ENCODE results near the gene SLC4A1AP. TPM values are rescaled to one million over a fixed set of nuclear protein-coding genes. Genes with fewer than 3 reads are reported as not detected.
A peak's percentile ranks its signal among the peaks of the same experiment; 100 is the strongest.

SLC4A1AP gene
- total and polyA plus RNA-seq, 2 of the 13 experiments (the other 11 are each of a cell fraction or from before 2014, with no cell fraction given): 15.3 to 44.6 TPM

GRCh38 chr2:27663285-27664153 is at the start of gene SLC4A1AP, which contains the start of gene SUPT7L (continued):
- TF ChIP-seq ZBTB49 (CRISPR knock-in tag; IDR thresholded peaks at IDR 0.05; ENCODE audit: borderline replicate concordance) (peak; percentile 91; the same call in 1 of the 2 replicates), NFYB (CRISPR knock-in tag; IDR thresholded peaks at IDR 0.05) (peak; percentile 57), ZNF709 (CRISPR knock-in tag; IDR thresholded peaks at IDR 0.05) (peak; percentile 93; the same call in 1 of the 2 replicates), ZNF564 (CRISPR knock-in tag; IDR thresholded peaks at IDR 0.05) (peak; percentile 25; the same call in 1 of the 2 replicates), DZIP1 (CRISPR knock-in tag; IDR thresholded peaks at IDR 0.05) (no peak), KDM2A (CRISPR knock-in tag; IDR thresholded peaks at IDR 0.05; ENCODE audit: borderline replicate concordance, low read depth) (peak; percentile 100), ESRRA (CRISPR knock-in tag; IDR thresholded peaks at IDR 0.05; ENCODE audit: low read depth) (peak; percentile 65; the same call in 1 of the 2 replicates), TAF1 (CRISPR knock-in tag; IDR thresholded peaks at IDR 0.05) (peak; percentile 99), FOXP4 (CRISPR knock-in tag; IDR thresholded peaks at IDR 0.05) (peak; percentile 85), ZNF749 (CRISPR knock-in tag; IDR thresholded peaks at IDR 0.05; ENCODE audit: borderline replicate concordance) (no peak), NONO (IDR thresholded peaks at IDR 0.05) (no peak), NONO (CRISPR knock-in tag; conservative IDR thresholded peaks at IDR 0.05) (peak; percentile 88), ATF2 (CRISPR knock-in tag; IDR thresholded peaks at IDR 0.05) (peak; percentile 80), TERF1 (CRISPR knock-in tag; IDR thresholded peaks at IDR 0.05) (no peak), RNF2 (conservative IDR thresholded peaks at IDR 0.05; ENCODE audit: low read depth) (peak; percentile 48; the same call in 1 of the 2 replicates), ZNF264 (CRISPR knock-in tag; IDR thresholded peaks at IDR 0.05) (peak; percentile 94), HNF4G (IDR thresholded peaks at IDR 0.05; ENCODE audit: borderline replicate concordance, low read depth, low read length) (peak; percentile 12; the same call in 1 of the 2 replicates), HNF4G (CRISPR knock-in tag; IDR thresholded peaks at IDR 0.05; ENCODE audit: borderline replicate concordance, low read depth) (0 out of 2 replicates have a peak, but pooled peaks have one; percentile 56), ZNF317 (CRISPR knock-in tag; IDR thresholded peaks at IDR 0.05) (no peak; the same call in 1 of the 2 replicates)

All from HepG2 (cell line).